PC-3 (cell line): ENCODE results near the gene PVALB.

Source experiments
- EZH2 ChIP-seq: fragments of 300-600 bp; sonication (generic); IDR thresholded peaks from one replicate; pipeline ENCODE4 v1.6.1; 2017; ENCODE audit warnings: antibody characterized with exemption, mild to moderate bottlenecking, low read length; ENCODE audit not compliant: unreplicated experiment
- TF ChIP-seq, protein P1 (sequence below): fragments of 300-600 bp; sonication (generic); conservative IDR thresholded peaks from 2 replicates; pipeline ENCODE4 v1.5.1; 2017; ENCODE audit warnings: antibody characterized with exemption, low read depth, mild to moderate bottlenecking, low read length

- TF ChIP-seq, protein P1, sequence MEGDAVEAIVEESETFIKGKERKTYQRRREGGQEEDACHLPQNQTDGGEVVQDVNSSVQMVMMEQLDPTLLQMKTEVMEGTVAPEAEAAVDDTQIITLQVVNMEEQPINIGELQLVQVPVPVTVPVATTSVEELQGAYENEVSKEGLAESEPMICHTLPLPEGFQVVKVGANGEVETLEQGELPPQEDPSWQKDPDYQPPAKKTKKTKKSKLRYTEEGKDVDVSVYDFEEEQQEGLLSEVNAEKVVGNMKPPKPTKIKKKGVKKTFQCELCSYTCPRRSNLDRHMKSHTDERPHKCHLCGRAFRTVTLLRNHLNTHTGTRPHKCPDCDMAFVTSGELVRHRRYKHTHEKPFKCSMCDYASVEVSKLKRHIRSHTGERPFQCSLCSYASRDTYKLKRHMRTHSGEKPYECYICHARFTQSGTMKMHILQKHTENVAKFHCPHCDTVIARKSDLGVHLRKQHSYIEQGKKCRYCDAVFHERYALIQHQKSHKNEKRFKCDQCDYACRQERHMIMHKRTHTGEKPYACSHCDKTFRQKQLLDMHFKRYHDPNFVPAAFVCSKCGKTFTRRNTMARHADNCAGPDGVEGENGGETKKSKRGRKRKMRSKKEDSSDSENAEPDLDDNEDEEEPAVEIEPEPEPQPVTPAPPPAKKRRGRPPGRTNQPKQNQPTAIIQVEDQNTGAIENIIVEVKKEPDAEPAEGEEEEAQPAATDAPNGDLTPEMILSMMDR: no peak
- TF ChIP-seq EZH2: no peak
Observed at GRCh38 chr22:36846271-36846670, 29.4 kb upstream of the PVALB start.
